HG03565 (cell line): ENCODE data around the gene BRMS1.
"Not testable (repeated sequence)": the region's sequence is repeated elsewhere in the genome, so short reads cannot be mapped to it uniquely, and the experiment has no call there.

Experiments
- ATAC-seq: cut with Tn5 transposase; IDR thresholded peaks from one replicate; pipeline ENCODE4 v1.9.1; 2021; ENCODE audit warnings: mild to moderate bottlenecking, moderate library complexity; ENCODE audit not compliant: unreplicated experiment

Gene BRMS1

GRCh38 chr11:66311965-66312548 lies 32.8 kb downstream of the BRMS1 start:
- peak; percentile 69 for ATAC-seq

GRCh38 chr11:66311470-66311964 lies 33.4 kb downstream of the BRMS1 start:
- no peak for ATAC-seq

GRCh38 chr11:66310803-66311440 lies 34.0 kb downstream of the BRMS1 start:
- ATAC-seq: not testable (repeated sequence)

- ATAC-seq: no peak
These were observed 34.6 kb downstream of the BRMS1 start for GRCh38 chr11:66310324-66310723.

GRCh38 chr11:66309475-66309874 lies 35.4 kb downstream of the BRMS1 start:
- ATAC-seq: no peak

- ATAC-seq: no peak
These were observed 42.2 kb downstream of the BRMS1 start for GRCh38 chr11:66302656-66303055.

GRCh38 chr11:66299186-66299585 lies 45.7 kb downstream of the BRMS1 start:
- no peak for ATAC-seq

GRCh38 chr11:66297610-66298009 lies 47.3 kb downstream of the BRMS1 start:
- ATAC-seq: no peak

GRCh38 chr11:66294626-66295620 lies 50.0 kb downstream of the BRMS1 start:
- ATAC-seq: no peak

- no peak for ATAC-seq
These were observed 50.9 kb downstream of the BRMS1 start for GRCh38 chr11:66293777-66294625.

- no peak for ATAC-seq
These were observed 51.6 kb downstream of the BRMS1 start for GRCh38 chr11:66293352-66293751.

- ATAC-seq: no peak
These were observed 52.2 kb downstream of the BRMS1 start for GRCh38 chr11:66292543-66293332.

GRCh38 chr11:66291706-66292542 lies 53.0 kb downstream of the BRMS1 start, which contains the start of gene TMEM151A:
Gene TMEM151A, plus strand, starts transcription at chr11:66291894. Its CDS starts 120 bp downstream, at chr11:66292014.
- no peak for ATAC-seq

GRCh38 chr11:66291303-66291705 lies 53.6 kb downstream of the BRMS1 start:
- no peak for ATAC-seq

- ATAC-seq: no peak
These were observed 54.6 kb downstream of the BRMS1 start for GRCh38 chr11:66290330-66290621.

- ATAC-seq: peak; percentile 19
These were observed 55.2 kb downstream of the BRMS1 start for GRCh38 chr11:66289548-66290329.

GRCh38 chr11:66288671-66289547 lies 56.0 kb downstream of the BRMS1 start, which contains the start of gene YIF1A:
Gene YIF1A, minus strand, starts transcription at chr11:66289143. Its CDS starts 158 bp downstream, at chr11:66288985.
- ATAC-seq: peak; percentile 78
